GM10248 (cell line): ENCODE measurements around the gene JAG2.

Experiments
- CTCF ChIA-PET: fragments of 300-600 bp; sonication (Branson Sonifier 250); formaldehyde crosslinking; extraction: SDS; loops from one replicate; lab custom pipeline; 2021; ENCODE audit warnings: antibody characterized with exemption; lab: Yijun Ruan, JAX
- POLR2A ChIA-PET: fragments of 350-650 bp; sonication (Branson Sonifier 250); formaldehyde crosslinking; extraction: SDS; loops from one replicate; lab custom pipeline; 2020; ENCODE audit warnings: antibody characterized with exemption; lab: Yijun Ruan, JAX
- DNase-seq: peaks from one replicate; pipeline ENCODE4 v3.0.0; 2012; ENCODE audit errors: extremely low spot score
- TF ChIP-seq, protein P1 (sequence below): IDR thresholded peaks from 2 replicates; pipeline ENCODE4 v1.5.1; 2012; ENCODE audit warnings: mild to moderate bottlenecking, low read depth; ENCODE audit errors: extremely low read depth, missing control alignments, control extremely low read depth

The JAG2 gene

DNA sequence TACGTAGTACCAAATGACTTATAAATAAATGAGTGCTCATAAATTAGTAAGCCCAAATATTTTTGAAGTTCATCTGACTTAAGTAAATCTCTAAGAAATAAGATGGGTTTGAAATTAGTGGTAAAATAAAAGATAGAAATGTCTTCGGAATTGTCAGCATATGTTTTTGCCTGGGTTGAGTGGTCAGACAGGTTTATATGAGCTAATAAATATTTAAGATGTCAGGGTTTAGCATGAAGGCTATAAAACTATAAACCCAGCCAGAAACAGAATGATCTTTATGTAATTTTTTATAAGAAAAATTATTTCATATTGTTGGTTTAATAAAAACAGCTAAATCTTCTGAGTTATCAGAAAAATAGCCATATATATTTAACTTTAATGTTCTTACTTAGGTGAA lies 37.3 kb downstream of the JAG2 start:
- ChIA-PET CTCF (no interaction called here), POLR2A (interaction anchor here (0.7 kb wide), 1 partner anchor 15 kb away, joined by 4 read pairs; no protein-coding TSS in a partner anchor)
- no peak for DNase-seq
- TF ChIP-seq, protein P1, sequence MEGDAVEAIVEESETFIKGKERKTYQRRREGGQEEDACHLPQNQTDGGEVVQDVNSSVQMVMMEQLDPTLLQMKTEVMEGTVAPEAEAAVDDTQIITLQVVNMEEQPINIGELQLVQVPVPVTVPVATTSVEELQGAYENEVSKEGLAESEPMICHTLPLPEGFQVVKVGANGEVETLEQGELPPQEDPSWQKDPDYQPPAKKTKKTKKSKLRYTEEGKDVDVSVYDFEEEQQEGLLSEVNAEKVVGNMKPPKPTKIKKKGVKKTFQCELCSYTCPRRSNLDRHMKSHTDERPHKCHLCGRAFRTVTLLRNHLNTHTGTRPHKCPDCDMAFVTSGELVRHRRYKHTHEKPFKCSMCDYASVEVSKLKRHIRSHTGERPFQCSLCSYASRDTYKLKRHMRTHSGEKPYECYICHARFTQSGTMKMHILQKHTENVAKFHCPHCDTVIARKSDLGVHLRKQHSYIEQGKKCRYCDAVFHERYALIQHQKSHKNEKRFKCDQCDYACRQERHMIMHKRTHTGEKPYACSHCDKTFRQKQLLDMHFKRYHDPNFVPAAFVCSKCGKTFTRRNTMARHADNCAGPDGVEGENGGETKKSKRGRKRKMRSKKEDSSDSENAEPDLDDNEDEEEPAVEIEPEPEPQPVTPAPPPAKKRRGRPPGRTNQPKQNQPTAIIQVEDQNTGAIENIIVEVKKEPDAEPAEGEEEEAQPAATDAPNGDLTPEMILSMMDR, result no peak

DNA sequence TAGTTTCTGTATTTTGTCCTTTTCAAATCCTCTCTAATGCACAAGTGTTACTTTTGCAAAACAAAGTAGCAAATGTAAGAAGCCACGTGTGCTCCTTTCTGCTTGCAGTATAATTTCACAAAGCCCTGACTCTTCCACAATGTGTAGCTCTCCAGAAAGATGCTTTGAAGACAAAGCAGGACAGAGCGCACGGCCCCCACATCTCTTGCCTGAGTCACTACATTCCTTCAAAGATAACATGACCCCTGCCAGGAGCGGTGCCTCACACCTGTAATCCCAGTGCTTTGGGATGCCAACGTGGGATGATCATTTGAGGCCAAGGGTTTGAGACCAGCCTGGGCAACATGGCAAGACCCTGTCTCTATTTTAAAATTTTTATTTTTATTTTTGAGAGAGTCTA lies 40.5 kb downstream of the JAG2 start:
- TF ChIP-seq, protein P1, result no peak
- ChIA-PET CTCF (interaction anchor here (0.7 kb wide), 1 partner anchor 9 kb away, joined by 3 read pairs; no protein-coding TSS in a partner anchor), POLR2A (no interaction called here)
- no peak for DNase-seq

DNA sequence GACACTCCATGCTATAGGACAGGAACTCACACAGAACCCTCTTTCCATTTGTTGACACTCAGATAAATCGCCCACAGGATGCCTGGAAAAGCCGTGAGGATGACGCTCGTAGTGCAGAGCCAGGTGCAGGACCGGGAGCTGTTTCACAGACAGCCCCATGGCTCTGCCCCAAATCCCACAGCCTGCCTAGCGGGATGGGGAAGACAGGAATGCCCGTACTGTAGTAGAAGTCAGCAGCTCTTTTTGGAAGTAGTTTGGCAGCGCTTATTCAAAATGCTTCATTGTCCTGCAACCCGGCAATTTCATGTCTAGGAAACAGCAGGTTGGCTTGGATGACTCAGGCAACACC lies 41.6 kb downstream of the JAG2 start:
- TF ChIP-seq, protein P1, result no peak
- ChIA-PET POLR2A (no interaction called here), CTCF (no interaction called here)
- DNase-seq, result no peak

DNA sequence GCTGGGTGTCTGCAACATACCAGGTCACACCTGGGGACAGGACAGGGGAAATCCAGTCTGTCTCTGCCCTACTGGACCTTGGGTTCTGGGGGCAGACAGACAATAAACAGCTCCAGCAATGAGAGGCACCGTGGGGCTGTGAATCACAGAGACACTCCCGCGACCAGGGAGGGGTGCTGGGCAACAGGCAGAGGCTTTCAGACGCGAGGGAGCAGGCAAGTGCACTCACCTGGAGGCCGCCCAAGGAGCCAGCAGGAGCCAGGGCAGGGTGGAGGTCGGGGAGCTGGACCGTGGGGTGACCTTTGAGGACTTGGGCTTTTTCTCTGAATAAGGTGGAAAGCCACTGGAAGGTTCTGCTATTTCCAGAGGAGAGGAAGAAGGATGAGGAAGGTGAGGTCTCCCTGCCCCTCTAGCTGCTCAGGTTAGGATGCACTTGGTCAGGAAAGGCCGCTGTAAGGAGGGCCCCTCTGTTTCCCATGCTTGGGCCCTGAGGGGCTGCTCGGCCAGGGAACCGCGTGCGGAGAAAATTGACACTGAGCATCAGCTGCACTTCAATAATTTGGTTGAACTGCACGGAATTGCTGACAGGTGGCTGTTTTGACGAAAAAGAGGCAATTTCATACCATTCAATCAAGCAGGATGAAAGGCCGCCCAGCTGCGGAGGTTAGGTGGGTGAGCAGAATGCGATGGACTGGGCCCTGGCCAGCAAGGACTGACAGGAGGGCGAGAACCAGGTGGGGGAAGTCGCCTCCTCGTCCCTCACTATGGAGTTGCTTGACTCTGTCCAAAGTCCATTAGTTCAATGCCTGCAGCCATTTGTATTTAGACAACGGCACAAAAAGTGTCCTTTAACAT lies 42.2 kb downstream of the JAG2 start:
- no peak for DNase-seq
- POLR2A ChIA-PET, result no interaction called here
- TF ChIP-seq, protein P1, result no peak
- CTCF ChIA-PET, result no interaction called here

DNA sequence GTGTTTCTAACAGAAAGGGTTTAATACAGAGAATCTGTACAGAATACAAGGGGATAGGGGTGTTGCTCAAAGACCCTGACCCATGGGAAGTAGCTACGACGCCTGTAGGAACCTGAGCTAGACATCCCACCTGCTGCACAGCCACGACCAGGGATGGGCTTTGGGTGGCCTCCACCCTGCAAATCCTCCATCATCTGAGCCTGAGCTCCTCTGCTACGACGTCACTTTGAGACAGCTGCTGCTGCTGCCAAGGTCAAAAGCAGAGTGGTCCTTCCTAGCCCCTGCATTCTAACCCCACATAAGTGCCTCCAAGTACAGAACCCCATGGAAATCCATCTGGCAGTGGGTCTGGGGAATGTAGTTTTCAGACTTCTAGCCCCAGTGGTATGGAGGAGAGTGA lies 43.8 kb downstream of the JAG2 start:
- POLR2A ChIA-PET, result no interaction called here
- no peak for DNase-seq
- CTCF ChIA-PET, result interaction anchor here (1.3 kb wide), 1 partner anchor 9 kb away, joined by 4 read pairs; no protein-coding TSS in a partner anchor
- TF ChIP-seq, protein P1, result no peak

DNA sequence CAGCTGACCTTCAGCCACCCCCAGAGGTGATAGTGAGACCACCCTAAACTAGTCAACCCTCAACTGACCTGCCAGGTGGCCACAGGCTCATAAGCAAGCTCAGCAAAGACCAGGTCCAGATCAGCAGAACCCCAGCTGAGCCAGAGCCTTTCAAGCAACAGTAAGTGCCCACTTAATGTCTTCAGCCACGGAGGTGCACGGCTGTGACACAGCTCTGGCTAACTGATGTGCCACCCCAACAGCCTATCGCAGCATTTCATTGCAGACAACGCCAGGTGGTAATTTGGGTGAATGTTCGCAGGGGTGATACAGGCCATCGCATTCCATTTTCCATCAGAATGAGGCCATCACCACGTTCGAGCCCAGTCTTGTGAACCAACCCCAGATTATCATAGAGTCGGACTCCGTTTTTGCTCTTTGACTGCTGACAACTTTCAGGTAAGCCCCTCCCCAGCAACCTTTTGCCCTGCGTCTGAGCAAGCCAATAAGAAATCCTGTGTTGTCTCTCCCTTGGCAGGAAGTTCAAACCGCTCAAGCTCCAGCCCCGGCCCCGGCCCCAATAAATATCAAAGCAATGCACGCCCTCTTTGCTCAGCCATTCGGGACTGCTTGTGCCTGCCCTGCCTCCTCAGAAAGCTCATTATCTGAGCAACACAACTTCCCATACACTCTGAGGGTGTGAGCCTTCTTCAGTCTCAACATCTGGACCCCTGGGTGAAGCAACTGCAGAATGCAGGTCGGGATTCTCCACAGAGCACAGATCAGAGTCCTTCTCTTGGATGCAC lies 44.4 kb downstream of the JAG2 start:
- TF ChIP-seq, protein P1, result no peak
- ChIA-PET CTCF (interaction anchor here (0.8 to 1.3 kb wide), 2 partner anchors 8 to 34 kb away, joined by 4 read pairs; no protein-coding TSS in a partner anchor), POLR2A (no interaction called here)
- no peak for DNase-seq
